ENCODE results near the gene LEPROT. TPM values are rescaled to one million over a fixed set of nuclear protein-coding genes. Genes with fewer than 3 reads are reported as not detected.

Gene LEPROT
- total RNA-seq, 1 experiment from 2014 or later, result 44.7 TPM

GRCh38 chr1:65477414-65478378 is 57.2 kb downstream of the LEPROT start:
- DNase-seq (ENCODE audit: low read depth), result no peak

GRCh38 chr1:65478379-65479026 is 58.0 kb downstream of the LEPROT start:
- DNase-seq (ENCODE audit: low read depth), result no peak

DNA sequence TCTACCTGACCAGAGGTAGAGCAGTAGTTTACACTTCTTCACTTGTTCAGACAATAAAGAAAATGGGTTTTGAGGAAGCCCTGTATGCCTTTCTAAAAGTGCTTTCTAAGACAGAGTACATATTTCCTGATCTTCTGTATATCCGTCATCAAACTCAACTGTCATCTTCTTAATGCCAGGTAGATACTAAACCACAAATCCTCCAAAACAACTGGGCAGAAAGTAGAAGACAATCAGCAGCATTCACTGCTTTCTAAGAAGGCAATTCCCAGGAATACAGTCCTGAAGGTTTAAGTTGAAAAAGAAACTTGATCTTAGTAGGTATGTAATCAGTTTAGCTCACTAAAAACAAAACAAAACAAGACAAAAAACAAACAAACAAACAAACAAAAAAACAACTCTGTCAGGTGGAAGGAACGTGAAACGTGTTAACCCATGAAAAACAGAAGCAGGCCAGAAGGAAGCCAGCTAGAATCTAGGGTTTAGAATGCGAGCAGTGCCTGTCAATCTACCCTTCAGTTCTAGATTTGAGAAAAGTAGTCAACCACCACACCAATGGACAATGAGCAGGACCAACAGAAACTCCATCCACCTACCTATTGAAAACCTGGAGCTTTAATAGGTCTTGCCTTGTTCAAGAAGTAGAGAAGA is 59.2 kb downstream of the LEPROT start:
- DNase-seq (ENCODE audit: low read depth), result no peak

DNA sequence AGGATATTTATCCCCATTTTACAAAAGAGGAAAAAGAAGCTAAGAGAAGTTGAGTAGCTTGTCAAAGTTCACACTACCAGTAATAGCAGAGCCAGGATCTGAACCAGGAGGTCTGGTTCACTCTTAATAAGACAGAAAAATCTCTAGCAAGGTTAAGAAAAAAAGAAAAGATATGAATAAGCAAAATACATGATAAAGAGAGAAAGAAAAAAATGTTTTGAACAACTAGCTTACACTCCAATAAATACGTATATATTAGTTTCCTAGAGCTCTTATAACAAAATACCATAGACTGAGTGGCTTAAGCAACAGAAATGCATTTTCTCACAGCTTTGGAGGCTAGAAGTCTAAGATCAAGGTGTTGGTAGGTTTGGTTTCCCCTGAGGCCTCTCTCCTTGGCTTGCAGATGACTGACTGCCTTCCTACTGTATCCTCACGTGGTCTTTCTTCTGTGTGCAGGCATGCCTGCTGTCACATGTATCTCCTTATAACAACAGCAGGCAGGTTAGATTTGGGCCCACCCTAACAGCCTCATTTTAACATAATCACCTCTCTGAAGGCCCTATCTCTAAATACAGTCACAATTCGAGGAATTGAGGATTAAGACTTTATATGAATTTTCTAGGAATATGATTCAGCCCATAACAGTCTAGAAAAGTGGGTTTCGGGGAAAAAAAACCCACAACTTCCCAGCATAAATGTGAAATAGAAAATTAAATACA is 60.4 kb downstream of the LEPROT start:
- DNase-seq (ENCODE audit: low read depth), result no peak

GRCh38 chr1:65483993-65484754 is 63.7 kb downstream of the LEPROT start:
- no peak for DNase-seq (ENCODE audit: low read depth)

Other genes with a start within 250 kb of the LEPROT start
- 5.3 and 7.9 TPM in 2 replicates for gene DNAJC6, start 111.1 kb upstream of the LEPROT start, total RNA-seq (2014; rRNA removed; shearing (Covaris generic))
- gene LEPR, start within 50 bp of the LEPROT start, total RNA-seq (2014; rRNA removed; shearing (Covaris generic)), result 7.8 and 8.6 TPM in 2 replicates

Measured in M059J (cell line).